Measurements from ENCODE around the gene ABCF2. TPM values are rescaled to one million over a fixed set of nuclear protein-coding genes. Genes with fewer than 3 reads are reported as not detected.

ABCF2 gene
- total RNA-seq, 1 donor, result 70.0 TPM

GRCh38 chr7:151188252-151188542 is 38.8 kb downstream of the ABCF2 start:
- TF ChIP-seq CTCF (IDR thresholded peaks at IDR 0.05; ENCODE audit: insufficient read depth, low read depth, low read length), result no peak
- no peak overlapping the region for H3K4me3 ChIP-seq (ENCODE audit: low read depth, low read length)
- no peak for DNase-seq (ENCODE audit: low read depth)

GRCh38 chr7:151187409-151188251 is 39.4 kb downstream of the ABCF2 start:
- TF ChIP-seq CTCF (IDR thresholded peaks at IDR 0.05; ENCODE audit: insufficient read depth, low read depth, low read length), result no peak
- DNase-seq (ENCODE audit: low read depth), result no peak
- H3K4me3 ChIP-seq (ENCODE audit: low read depth, low read length), result no peak overlapping the region

GRCh38 chr7:151186640-151187408 is 40.2 kb downstream of the ABCF2 start, which contains the start of gene ASB10:
Gene ASB10 (minus strand): TSS chr7:151187250. CDS start chr7:151187130, 120 bp downstream.
- no peak within 1 kb of the TSS for H3K4me3 ChIP-seq (ENCODE audit: low read depth, low read length)
- DNase-seq (ENCODE audit: low read depth), result no peak
- no peak for TF ChIP-seq CTCF (IDR thresholded peaks at IDR 0.05; ENCODE audit: insufficient read depth, low read depth, low read length)

GRCh38 chr7:151185762-151186639 is 41.0 kb downstream of the ABCF2 start:
- no peak for TF ChIP-seq CTCF (IDR thresholded peaks at IDR 0.05; ENCODE audit: insufficient read depth, low read depth, low read length)
- no peak for DNase-seq (ENCODE audit: low read depth)
- H3K4me3 ChIP-seq (ENCODE audit: low read depth, low read length), result no peak overlapping the region

- no peak overlapping the region for H3K4me3 ChIP-seq (ENCODE audit: low read depth, low read length)
- no peak for DNase-seq (ENCODE audit: low read depth)
- no peak for TF ChIP-seq CTCF (IDR thresholded peaks at IDR 0.05; ENCODE audit: insufficient read depth, low read depth, low read length)
These were observed 46.0 kb downstream of the ABCF2 start for GRCh38 chr7:151181011-151181431.

- DNase-seq (ENCODE audit: low read depth), result no peak
- H3K4me3 ChIP-seq (ENCODE audit: low read depth, low read length), result no peak overlapping the region
- TF ChIP-seq CTCF (IDR thresholded peaks at IDR 0.05; ENCODE audit: insufficient read depth, low read depth, low read length), result no peak
These were observed 47.1 kb downstream of the ABCF2 start for GRCh38 chr7:151179946-151180345.

Measured in fibroblast of villous mesenchyme (primary cell).